Body of pancreas (tissue), 4 donors: ENCODE measurements around the gene BNIPL. TPM values are rescaled to one million over a fixed set of nuclear protein-coding genes. Genes with fewer than 3 reads are reported as not detected.

Experiments used
- ATAC-seq: fragments of 150-250 bp; one replicate; pipeline ENCODE4 v1.9.1; 2016
- DNase-seq, 4 donors: peaks; one replicate each; pipeline ENCODE4 v3.0.0-alpha.2; 2019
- H3K27ac ChIP-seq, 4 donors: fragments of 200-600 bp; sonication (generic); 1 replicate in 3 of 4; 2 replicates in 1 of 4; pipeline versions ENCODE4 v1.5.1 to v1.6.1; 2016 to 2019; ENCODE audit warnings: mild to moderate bottlenecking in 1 of 4, mixed read lengths in 1 of 4, moderate library complexity in 1 of 4
- H3K27me3 ChIP-seq, 2 donors: fragments of 200-600 bp; sonication (generic); one replicate each; pipeline ENCODE4 v1.6.0; 2016; ENCODE audit warnings: mild to moderate bottlenecking in 1 of 2
- H3K36me3 ChIP-seq, 2 donors: fragments of 200-600 bp; sonication (generic); replicated peaks in 1 of 2; 2 replicates each; pipeline ENCODE4 v1.5.1; 2016; ENCODE audit warnings: low read depth in 2 of 2; ENCODE audit not compliant: insufficient read depth in 1 of 2
- H3K4me1 ChIP-seq: fragments of 200-600 bp; sonication (generic); one replicate; pipeline ENCODE4 v1.6.0; 2016
- H3K4me3 ChIP-seq, 2 donors: fragments of 200-600 bp; sonication (generic); 1 replicate in 1 of 2; 2 replicates in 1 of 2; pipeline ENCODE4 v1.5.1; 2016 to 2019
- H3K9me3 ChIP-seq, 3 donors: fragments of 200-600 bp; sonication (generic); 1 replicate in 2 of 3; 2 replicates in 1 of 3; pipeline ENCODE4 v1.5.1; 2016
- CTCF ChIP-seq, 7 experiments: fragments of 450-650 bp in 4 of 7; fragments of 200-600 bp in 3 of 7; sonication (generic) in 3 of 7; IDR thresholded peaks; one replicate each; pipeline ENCODE4 v1.5.1; 2016 to 2019; ENCODE audit warnings: antibody characterized with exemption in 7 of 7
- POLR2A ChIP-seq, 3 donors: fragments of 450-650 bp; IDR thresholded peaks; one replicate each; pipeline ENCODE4 v1.6.1; 2016; ENCODE audit warnings: antibody characterized with exemption in 3 of 3, mild to moderate bottlenecking in 2 of 3
- WGBS, 2 donors: methylation state at CpG; one replicate each; pipeline ENCODE4 v1.1.5; 2017; 5-methylcytosine and 5-hydroxymethylcytosine counted together
- intact Hi-C: fragments of 100-400 bp; cut with DNase I; formaldehyde crosslinking; loops from one replicate; pipeline ENCODE4 v1.15.1; 2023
- total RNA-seq, 2 donors: library from RNA; depleted of rRNA; stranded (reverse); fragments of >200 nt; gene quantifications; one replicate each; pipeline ENCODE4 v1.1.0, GENCODE V29; 2016

Gene BNIPL
- total RNA-seq, 2 donors from 2014 or later: 0.26 TPM; not detected in 1

- 25 to 43% methylated on average over 2 of the region's 2 CpGs for WGBS, 2 donors
- no peaks in the 10 kb centered on the region for H3K36me3 ChIP-seq
- ATAC-seq: peak; percentile 57
- DNase-seq: peak in 3 of 4 donors; percentile 61 to 74 (median 70)
- TF ChIP-seq POLR2A (IDR thresholded peaks at IDR 0.05) (no peak), CTCF (IDR thresholded peaks at IDR 0.05) (peak in 4 of 7 experiments; percentile 8 to 37 (median 14))
- intact Hi-C loops: no loop called here
- no peaks in the 10 kb centered on the region for H3K27me3 ChIP-seq
- no peak overlapping the region for H3K4me3 ChIP-seq
- H3K27ac ChIP-seq: peak overlapping the region; percentile 15 to 53 (median 24)
- H3K9me3 ChIP-seq: no peaks in the 10 kb centered on the region
- H3K4me1 ChIP-seq: peaks cover 34% of the 10 kb centered on the region
These were observed 22.9 kb upstream of the BNIPL start for GRCh38 chr1:151013518-151013917.

GRCh38 chr1:151024540-151025146 is 11.7 kb upstream of the BNIPL start:
- 19 to 27% methylated on average over 6 of the region's 6 CpGs for WGBS, 2 donors
- Histone ChIP-seq H3K9me3 (no peaks in the 10 kb centered on the region), H3K27ac (peak overlapping the region in 1 of 4 donors; percentile 15), H3K4me1 (no peaks in the 10 kb centered on the region), H3K4me3 (no peak overlapping the region), H3K27me3 (no peaks in the 10 kb centered on the region), H3K36me3 (peaks cover 5 to 6% of the 10 kb centered on the region in 2 donors)
- intact Hi-C loops: no loop called here
- ATAC-seq: peak; percentile 84
- TF ChIP-seq CTCF (IDR thresholded peaks at IDR 0.05) (peak; percentile 54 to 74 (median 64)), POLR2A (IDR thresholded peaks at IDR 0.05) (no peak)
- peak; percentile 79 to 88 (median 84) for DNase-seq

- no peak for TF ChIP-seq POLR2A (IDR thresholded peaks at IDR 0.05)
- no peak for TF ChIP-seq CTCF (IDR thresholded peaks at IDR 0.05)
- Histone ChIP-seq H3K4me1 (no peaks in the 10 kb centered on the region), H3K9me3 (no peaks in the 10 kb centered on the region), H3K27ac (no peak overlapping the region), H3K27me3 (no peaks in the 10 kb centered on the region), H3K4me3 (no peak overlapping the region), H3K36me3 (peaks cover 5 to 6% of the 10 kb centered on the region in 2 donors)
- intact Hi-C loops: no loop called here
- ATAC-seq (no peak), DNase-seq (no peak)
These were observed 9.9 kb upstream of the BNIPL start for GRCh38 chr1:151026460-151026859.

- H3K4me1 ChIP-seq: no peaks in the 10 kb centered on the region
- H3K27ac ChIP-seq: no peak overlapping the region
- no peak overlapping the region for H3K4me3 ChIP-seq
- H3K9me3 ChIP-seq: no peaks in the 10 kb centered on the region
- WGBS, 2 donors: 97% methylated on average over 8 of the region's 8 CpGs
- no peak for TF ChIP-seq POLR2A (IDR thresholded peaks at IDR 0.05)
- no peak for TF ChIP-seq CTCF (IDR thresholded peaks at IDR 0.05)
- intact Hi-C loops: no loop called here
- peaks cover 5 to 9% of the 10 kb centered on the region in 2 donors for H3K36me3 ChIP-seq
- ATAC-seq (no peak), DNase-seq (no peak)
- H3K27me3 ChIP-seq: no peaks in the 10 kb centered on the region
These were observed 4.2 kb upstream of the BNIPL start for GRCh38 chr1:151032164-151032563.

- H3K4me3 ChIP-seq: no peak overlapping the region
- WGBS, 2 donors: 91 to 94% methylated on average over 3 of the region's 3 CpGs
- intact Hi-C loops: no loop called here
- peaks cover 0 to 5% of the 10 kb centered on the region in 2 donors for H3K36me3 ChIP-seq
- no peak overlapping the region for H3K27ac ChIP-seq
- TF ChIP-seq POLR2A (IDR thresholded peaks at IDR 0.05) (no peak), CTCF (IDR thresholded peaks at IDR 0.05) (no peak)
- H3K27me3 ChIP-seq: no peaks in the 10 kb centered on the region
- H3K9me3 ChIP-seq: no peaks in the 10 kb centered on the region
- H3K4me1 ChIP-seq: no peaks in the 10 kb centered on the region
- no peak for ATAC-seq
- DNase-seq: no peak
These were observed 1.2 kb upstream of the BNIPL start for GRCh38 chr1:151035167-151035566.
